HG03565 (cell line): ENCODE data around the gene RWDD3.
A peak's percentile ranks its signal among the peaks of the same experiment; 100 is the strongest.

Experiments
- ATAC-seq: cut with Tn5 transposase; IDR thresholded peaks from one replicate; pipeline ENCODE4 v1.9.1; 2021; ENCODE audit warnings: mild to moderate bottlenecking, moderate library complexity; ENCODE audit not compliant: unreplicated experiment

Gene RWDD3, protein sequence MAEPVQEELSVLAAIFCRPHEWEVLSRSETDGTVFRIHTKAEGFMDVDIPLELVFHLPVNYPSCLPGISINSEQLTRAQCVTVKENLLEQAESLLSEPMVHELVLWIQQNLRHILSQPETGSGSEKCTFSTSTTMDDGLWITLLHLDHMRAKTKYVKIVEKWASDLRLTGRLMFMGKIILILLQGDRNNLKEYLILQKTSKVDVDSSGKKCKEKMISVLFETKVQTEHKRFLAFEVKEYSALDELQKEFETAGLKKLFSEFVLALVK

DNA sequence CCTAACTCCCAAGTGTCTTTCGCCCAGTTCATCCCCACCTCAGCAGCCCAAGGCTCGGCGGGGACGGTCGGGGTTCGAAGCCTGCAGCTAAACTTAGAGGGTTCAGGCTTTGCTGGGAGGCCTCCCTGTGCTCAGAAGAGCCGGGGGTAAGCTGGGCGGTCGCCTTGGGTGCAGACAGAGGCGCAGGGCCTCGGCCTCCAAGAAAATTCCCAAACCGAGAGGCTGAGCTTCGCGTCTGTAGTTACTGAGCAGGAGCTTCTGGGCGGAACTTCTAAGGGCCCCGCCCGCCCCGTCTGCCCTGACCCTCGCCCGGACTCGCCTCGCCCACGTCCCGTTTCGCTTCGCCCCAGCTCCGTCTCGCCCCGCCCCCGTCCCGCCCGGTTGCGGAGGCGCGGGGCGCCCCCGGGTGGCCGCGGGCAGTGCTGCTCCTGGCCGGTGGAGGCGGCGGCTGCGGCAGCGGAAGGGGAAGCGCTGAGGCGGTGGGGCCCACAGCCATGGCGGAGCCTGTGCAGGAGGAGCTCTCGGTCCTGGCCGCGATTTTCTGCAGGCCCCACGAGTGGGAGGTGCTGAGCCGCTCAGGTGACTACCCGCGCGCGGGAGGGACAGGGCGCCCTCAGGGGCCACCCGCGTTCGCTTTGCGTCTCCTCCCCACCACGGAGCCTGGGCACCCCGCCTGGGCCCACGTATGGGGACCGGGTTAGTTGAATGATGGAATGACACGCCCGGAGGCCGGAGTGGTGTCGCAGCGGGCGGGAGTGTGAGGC is at the start of gene RWDD3:
RWDD3 (plus strand) TSS at position 474 of the 764 bp plus-strand sequence; CDS start at position 495, 21 bp downstream.
- ATAC-seq: peak; percentile 97

DNA sequence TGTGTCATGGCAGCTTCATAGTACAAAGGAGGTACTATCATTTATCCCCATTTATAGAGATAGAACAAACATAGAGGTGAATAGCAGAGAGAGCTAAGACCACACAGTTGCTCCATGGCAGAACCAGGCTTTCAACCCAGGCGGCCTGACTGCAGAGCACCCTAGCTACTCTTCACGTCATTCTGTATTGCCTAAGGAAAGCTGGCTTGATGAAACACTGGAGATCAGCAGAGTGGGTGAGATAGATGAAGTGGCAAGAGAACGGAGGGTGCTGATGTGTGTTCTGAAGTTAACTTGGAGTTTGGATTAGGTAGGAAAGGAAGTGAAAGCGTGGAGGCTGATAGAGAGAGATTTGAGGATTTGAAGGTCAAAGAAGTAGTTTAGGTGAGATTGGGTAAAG is 47.9 kb upstream of the RWDD3 start:
- no peak for ATAC-seq

DNA sequence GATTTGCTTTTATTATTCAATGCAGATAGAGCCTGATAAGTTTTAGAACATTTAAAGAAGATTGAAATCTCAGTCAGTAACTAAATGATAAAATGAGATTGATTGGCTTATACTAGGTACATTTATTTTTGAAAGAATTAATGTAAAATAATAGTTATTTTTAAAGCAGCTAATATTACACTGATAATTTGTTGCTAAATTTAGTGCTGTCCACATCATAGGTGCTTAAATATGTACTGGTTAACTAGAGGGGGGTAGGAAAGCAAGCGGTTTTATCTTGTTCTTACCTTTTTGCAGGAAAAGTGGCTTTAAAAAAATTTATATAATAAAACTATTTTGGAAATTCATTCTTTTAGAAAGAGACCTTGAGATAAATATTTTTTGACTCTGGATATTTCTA is 40.4 kb upstream of the RWDD3 start:
- ATAC-seq: no peak

DNA sequence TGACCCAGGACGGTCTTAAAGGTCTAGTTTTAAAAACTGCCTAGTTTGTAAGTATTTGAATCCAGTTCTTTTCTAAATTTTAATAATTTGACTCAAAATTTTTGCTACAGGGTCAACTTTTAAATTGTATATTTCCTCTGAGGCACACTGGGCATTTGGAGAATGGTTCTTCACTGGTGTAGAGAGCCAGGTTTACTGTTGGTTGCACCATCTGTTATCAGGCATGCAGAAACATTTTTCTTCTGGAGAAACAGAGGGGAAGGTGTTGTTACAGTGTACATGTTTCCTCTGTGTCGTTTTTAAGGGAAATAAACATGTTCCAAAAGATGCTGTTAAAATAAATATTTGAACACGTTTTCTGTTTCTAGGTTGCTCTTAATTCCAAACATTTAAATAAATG is 39.0 kb upstream of the RWDD3 start:
- ATAC-seq: no peak

DNA sequence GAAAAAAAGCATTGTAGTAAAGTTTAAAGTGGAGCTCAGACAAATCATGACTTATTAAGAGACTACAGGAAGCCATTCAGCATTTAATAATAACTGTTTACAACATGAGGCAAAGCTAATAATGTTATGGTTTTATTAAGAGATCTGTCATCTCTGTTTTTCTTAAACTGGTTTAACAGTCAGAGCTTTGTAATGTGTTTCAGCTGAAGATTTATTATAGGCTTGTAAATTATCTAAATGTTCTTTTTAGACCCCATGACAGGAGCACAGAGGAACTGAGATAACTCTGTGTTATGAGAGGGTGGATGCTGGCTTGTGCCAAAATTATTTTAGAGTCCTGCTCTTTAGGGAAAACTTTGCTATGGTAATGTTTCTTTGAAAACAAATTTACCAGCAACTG is 38.0 kb upstream of the RWDD3 start:
- ATAC-seq: no peak

DNA sequence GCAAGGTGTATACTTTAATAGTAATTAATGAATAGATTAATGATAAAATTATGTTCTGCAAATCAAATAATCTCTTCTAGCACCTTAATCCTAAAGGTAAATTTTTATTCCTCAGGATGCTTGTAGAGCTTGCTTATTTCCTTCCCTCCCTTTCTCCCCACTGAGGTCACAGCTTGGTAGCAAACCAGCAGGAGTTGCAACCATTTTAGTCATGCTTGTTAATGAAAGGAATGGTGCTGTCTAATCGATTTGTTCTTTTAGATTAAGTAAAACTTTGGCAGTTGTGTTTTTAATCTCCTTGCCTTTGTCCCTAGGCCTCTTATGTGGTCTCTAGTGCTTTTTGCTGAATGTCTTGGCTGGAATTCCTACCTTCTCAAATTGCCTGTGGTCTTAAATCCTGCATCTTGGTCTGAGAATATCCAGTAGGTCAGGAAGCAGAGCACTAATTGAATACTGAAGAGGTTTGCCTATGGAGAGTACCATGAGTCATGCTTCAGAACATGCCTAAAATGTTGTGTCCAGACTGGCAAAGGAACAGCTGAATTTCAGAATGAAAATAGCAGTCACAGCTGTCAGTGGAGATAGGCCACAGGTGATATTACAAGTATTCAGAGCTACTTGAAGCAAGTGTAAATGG is 36.3 kb upstream of the RWDD3 start:
- no peak for ATAC-seq

DNA sequence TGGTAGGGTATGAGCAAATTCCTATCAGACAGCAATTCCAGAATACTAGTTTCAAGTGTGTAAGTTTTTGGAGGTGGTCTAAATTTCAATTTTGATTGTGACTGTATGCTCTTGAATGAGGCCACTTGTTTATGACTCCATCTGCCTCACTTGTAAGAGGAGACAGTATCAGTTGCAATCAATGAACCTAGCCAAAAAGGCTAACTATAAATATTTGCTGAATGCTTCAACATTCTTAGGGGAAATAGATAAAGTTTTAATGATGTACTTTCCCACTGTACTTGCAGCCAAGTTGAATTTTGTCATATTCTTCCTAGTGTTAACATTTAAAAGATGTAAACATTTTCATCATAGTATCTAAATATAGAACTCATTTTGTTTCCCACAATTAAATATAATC is 32.1 kb upstream of the RWDD3 start:
- ATAC-seq: no peak

DNA sequence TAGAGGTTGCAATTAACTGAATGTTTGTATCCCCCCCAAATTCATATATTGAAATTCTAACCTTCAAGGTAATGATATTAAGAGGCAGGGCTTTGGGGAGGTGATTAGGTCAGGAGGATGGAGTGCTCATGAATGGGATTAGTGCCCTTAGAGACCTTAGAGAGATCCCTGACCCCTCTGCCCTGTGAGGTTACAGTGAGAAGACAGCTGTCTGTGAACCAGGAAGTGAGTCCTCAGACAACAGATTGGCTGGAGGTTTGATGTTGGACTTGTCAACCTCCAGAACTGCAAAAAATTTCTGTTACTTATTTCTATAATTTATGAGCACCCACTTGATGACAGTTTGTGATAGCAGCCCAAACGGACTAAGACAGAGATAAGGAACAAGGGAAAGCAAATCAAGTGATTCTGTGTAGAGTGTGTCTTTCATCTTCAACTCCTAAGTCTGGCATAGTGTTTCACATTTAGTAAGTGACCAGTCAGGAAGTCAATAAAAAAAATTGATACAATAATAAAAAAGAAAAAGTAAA is 30.0 kb upstream of the RWDD3 start:
- ATAC-seq: no peak

DNA sequence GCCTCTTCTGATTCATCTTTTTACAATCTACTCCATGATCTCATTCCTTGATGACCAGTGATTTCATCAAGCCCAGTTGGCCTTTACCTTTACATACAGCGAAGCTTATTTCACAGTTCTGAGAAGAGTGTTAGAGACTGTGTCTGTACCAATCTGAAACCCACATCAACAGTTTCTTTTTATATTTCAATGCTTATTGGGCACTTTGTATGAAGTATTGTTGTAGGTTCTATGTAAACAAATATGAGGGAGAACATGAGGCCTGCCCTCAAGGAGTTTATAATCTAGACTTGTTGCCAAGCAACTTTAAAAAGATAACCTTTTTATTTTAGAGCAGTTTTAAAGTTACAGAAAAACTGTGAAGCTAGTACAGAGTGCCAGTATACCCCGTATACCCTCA is 27.5 kb upstream of the RWDD3 start:
- no peak for ATAC-seq

DNA sequence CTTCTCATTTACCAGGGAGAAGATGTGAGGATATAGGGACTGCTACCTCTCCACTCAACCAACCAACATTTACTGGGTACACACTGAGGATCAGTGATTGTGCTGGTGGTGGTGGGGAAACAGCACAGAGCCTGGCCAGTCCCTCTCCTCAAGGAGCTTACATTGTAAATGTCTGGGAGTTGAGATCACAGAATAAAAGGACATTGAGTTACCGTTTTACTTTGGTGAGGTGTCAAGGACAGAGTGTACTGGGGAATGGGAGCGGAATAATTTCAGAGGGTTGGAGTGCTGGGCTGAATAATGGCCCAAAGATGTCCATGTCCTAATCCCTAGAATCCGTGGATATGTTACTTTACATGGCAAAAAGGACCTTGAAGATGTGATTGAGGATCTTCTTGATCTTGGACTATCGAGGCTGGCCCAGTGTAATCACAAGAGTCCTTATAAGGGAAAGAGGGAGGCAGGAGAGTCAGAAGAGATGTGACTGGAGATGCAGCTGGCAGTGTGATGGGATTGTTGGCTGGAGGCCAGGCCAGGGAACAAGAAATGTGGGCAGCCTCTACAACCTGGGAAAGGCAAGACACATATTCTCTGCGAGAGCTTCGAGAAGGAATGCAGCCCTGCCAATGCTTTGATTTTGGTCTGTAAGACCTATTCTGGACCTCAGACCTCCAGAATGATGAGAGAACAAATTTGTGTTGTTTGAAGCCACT is 26.6 kb upstream of the RWDD3 start:
- no peak for ATAC-seq

DNA sequence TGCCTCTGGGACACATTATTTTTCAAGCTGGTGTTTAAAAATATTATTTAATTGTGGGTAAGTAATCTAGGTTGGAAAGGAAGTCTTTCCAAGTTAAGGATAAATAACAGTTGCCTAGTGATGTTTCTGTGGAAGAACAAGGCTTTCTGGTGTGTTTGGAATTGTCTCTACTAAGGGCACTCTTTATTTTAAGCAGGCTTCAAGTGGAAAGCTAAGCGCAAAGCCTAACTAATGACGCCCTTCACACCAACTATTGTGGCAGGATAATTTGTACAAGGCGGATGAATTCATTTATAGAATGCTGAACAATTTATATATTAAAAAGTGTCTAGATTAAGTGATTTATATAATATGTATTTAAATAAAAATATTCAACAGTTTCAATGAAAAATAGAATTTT is 25.1 kb upstream of the RWDD3 start:
- ATAC-seq: no peak

DNA sequence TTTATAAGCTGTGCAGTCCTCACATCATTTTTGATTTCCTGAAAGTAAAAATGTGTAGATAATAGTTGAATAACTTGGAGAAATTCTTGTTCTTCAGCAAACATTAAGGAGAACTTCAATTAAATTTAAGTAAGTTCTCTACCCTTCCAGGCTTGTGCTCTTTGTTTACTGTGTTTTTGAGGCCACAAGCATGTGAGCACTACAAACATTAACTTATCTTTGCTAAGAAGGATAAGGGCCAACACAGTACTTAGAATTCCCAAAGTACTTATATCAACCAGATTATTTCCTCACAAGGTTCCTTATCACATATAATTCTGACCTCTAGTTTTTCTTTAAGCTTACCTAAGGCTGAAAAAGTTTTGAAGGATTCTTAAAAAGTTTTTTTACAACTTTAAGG is 24.7 kb upstream of the RWDD3 start:
- ATAC-seq: no peak

DNA sequence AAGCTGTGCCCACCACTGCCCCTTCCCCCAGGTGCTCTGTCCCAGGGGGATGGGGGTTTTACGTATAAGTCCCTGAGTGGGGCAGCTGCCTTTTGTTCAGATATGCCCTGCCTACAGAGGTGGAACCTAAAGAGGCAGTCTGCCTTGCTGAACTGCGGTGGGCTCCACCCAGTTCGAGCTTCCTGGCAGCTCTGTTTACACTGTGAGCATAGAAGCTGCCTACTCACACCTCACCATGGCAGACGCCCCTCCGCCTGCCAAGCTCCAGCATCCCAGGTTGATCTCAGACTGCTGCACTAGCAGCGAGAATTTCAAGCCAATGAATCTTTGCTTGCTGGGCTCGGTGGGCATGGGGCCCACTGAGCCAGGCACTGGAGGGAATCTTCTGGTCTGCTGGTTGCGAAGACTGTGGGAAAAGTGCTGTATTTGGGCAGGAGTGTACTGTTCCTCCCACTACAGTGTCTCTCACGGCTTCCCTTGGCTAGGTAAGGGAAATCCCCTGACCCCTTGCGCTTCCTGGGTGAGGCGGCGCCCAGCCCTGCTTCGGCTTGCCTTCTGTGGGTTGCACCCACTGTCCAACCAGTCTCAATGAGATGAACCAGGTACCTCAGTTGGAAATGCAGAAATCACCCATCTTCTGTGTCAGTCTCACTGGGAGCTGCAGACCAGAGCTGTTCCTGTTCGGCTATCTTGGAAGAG is 17.6 kb upstream of the RWDD3 start:
- ATAC-seq: no peak

DNA sequence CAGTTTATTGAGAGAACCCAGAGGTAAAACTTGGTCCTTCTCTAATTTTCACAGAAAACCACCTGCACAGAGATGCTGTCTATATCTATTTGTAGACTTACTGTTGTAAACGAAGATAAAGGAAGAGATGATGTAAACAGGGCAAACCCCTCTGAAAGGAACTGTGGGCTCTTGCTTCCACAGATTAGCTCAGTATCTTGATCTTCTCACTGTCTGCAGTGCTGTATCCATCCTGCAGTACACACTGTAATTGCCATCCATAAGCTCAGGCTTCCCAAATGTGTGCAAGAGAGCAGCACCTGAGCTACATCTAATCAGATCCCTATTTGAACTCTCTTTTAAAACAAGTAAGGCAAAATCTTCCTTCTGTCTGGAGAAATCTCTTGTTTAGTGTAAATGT is 16.6 kb upstream of the RWDD3 start:
- no peak for ATAC-seq

DNA sequence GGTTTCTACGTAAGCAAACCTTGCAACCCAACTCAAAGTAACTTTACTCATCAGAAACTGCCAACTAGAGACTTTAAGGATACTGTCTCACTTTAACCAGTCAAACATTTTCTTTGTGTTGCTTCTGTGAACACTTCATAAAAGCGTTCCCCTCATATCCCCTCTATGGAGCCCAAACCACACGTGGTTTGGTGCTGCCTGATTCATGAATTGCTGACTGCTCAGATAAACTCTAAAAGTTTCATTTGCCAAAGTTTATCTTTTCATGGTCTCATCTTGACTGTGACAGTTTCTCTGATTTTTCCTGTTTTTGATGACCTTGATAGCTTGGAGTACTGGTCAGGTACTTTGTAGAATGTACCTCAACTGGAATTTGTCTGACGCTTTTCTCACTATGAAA is 14.6 kb upstream of the RWDD3 start:
- ATAC-seq: no peak

DNA sequence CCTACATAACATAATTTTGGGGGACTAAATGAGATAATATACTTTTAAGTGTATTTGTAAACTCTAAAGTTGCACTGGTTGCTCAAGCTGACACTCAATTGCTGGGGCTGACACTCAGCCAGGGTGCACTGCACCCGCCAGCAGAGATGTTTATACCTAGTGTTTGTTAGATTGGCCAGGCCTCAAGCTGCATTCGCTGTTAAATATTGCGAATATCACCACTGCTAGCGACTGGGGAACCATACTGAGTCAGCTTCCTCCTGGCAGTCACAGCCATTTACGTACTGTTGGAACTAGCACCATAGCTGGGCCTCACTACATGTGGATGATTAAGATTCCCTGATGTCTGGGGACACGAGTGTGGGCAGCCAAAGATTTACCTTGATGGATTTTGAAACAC is 12.7 kb upstream of the RWDD3 start:
- ATAC-seq: no peak

DNA sequence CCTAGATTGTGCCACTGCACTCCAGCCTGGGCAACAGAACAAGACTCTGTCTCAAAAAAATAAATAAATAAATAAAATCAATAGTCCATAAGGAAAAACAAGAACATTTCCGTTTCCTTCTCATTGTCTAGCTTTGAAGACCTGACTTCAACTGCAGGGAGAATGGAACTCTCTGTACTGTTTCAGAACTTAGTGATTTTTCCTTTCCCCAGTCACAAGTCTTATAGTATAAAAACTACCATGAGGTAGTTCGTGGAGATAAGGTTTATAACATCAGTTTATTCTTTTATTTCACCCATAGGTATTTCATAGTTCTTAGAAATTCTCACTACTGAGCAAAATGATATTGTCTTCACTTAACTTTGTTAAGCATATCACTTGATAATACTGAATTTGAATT is 11.4 kb upstream of the RWDD3 start:
- ATAC-seq: no peak

DNA sequence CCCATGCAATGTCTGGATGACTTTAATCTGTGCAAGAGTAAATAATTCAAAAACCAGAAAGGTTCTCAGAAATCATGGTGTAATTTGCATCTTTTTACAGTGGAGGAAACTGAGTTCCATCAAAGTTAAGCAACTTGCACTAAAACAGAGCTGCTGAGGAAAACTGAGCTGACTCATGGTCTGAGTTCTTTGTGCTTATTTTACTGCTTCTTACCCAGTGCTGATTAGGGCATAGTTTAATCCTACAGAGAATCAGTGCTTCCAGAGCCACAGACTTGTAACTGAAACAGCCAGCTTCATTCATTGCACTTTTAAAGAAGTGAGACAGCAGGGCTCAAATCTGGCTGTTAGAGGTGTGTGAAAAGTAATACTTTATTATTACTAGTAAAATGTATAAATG is 10.9 kb upstream of the RWDD3 start:
- ATAC-seq: no peak

DNA sequence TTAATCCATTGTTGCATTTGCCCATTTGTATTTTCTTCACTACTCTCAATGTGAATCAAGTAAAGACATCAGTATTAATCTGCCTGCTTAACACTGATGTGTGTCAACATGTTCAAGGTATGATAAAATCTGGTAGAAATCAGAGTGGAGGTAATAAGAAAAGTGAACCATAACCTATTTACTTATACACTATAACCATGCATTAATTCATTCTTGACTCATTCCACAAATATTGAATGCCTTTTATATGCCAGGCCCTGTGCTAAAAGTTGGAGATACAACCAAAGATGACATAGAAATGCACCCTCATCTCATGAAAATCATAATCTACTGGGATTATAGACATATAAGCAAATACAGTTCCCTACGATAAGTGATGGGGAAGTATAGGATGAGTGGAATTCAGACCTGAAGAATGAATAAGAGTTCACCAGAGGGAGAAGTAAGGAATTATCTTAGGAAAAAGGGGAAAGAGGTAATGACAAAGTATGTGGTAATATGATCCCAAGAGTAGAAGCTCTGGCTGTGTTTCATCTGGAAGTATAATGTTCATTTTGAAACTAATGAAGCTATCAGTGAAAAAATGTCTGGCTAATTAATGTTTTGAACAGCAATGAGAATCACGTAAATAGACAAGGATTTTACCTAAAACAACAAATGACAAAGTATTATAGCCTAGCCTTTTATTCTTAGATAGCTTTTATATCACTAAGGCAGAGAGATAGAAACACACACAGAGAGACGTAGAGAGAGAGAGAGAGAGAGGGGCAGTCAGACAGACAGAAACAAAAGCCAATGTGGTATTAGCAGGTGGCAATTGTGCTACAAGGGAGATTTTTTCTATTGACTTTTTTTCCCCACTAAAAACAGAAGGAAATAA is 7.0 kb upstream of the RWDD3 start:
- ATAC-seq: no peak

DNA sequence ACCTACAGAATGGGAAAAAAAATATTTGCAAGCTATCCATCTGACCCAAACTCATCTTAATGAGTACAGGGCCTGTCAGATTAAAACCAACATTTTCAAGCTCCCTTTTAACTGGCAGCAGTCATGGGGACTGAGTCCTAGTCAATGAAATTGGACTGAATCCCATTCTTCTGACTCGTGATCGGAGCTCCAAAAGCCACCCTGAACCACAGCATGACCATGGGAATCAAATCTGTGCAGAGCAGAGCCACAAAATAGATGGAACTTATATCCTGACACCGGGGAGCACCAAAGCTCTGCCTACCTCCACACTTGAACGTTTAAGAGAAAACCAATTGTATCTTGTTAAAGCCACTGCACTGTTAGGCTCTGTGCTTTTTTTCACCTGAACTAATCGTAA is 5.0 kb upstream of the RWDD3 start:
- no peak for ATAC-seq
